Hepatocyte (in vitro differentiated cells): ENCODE data around the gene SLFNL1.

Source experiments
- CTCF ChIP-seq: fragments of 200-600 bp; sonication (generic); IDR thresholded peaks from 2 replicates; pipeline ENCODE4 v1.5.1; 2016; ENCODE audit warnings: antibody characterized with exemption, mild to moderate bottlenecking; ENCODE audit not compliant: poor library complexity
- EZH2 ChIP-seq: fragments of 200-600 bp; sonication (generic); IDR thresholded peaks from 2 replicates; pipeline ENCODE4 v1.6.1; 2016; ENCODE audit warnings: antibody characterized with exemption, mild to moderate bottlenecking, borderline replicate concordance
- EZH2phosphoT487 ChIP-seq: fragments of 200-600 bp; sonication (generic); IDR thresholded peaks from one replicate; pipeline ENCODE4 v1.6.1; 2018; ENCODE audit warnings: antibody characterized with exemption, mild to moderate bottlenecking, low read depth, moderate library complexity; ENCODE audit not compliant: unreplicated experiment, severe bottlenecking

GRCh38 chr1:41038110-41038509 is 16.6 kb upstream of the SLFNL1 start:
- TF ChIP-seq CTCF (peak; percentile 5), EZH2 (no peak), EZH2phosphoT487 (no peak)
